Measurements from ENCODE around the gene PEMT.

The PEMT gene

DNA sequence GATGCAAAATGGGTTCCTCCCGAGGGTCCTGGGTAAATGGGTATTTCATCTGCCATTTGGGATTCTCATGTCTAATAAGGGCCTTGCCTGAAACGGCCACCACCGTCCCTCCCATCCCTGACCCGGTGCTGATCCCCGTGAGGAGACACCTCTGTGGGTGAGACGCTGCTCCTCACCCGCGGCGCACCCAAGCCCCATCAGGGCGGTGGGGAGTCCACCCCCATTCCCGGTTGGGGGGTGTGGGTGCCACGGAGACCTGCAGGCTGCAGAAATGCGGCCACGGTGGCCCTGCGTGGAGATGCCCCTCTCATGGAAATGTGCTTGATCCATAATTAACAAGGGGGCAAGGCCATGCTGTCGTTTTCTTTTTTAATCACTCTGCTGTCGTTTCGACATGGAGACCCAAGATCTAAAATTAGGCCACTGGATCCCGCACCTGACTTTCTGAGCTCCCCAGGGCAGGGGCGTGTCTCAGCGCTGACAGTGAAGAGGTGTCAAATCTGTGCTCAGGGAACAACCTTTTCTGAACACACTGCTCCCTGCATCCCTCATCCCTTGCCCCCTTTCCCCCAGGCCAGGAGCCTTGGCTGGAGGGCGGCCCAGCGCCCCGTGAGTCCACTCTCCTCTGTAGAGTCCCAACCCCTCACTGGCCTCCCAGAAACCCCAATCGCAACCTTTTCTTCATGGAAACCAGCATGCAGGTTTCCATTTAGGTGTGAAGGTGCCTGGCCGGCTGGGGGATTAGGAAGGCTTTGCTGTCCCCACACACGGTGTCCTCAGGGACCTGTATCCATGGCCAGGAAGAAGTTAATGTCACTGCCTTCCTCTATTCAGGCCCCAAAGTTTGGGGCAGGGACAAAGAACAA lies 38.9 kb downstream of the PEMT start:
- DNase-seq: no peak

DNA sequence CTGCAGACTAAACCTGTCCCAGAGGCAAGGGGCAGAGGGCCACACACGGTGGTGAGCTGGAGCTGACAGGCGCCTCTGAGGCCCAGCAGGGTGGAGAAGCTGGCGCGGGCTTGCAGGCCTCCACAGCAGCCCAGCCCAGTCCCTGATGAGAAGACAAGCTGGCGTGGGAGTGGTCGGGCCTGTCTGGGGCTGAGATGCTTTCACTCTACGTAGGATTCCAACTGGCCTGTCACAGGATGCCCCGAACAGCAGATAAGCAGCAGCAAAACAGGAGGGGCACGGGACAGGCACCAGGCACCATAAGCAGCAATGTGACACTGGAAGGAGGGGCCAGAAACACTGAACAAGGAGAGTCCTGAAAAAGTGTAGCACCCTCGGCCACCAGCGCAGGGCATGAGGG lies 40.1 kb downstream of the PEMT start:
- peak in 1 of 2 experiments; percentile 49 for DNase-seq

DNA sequence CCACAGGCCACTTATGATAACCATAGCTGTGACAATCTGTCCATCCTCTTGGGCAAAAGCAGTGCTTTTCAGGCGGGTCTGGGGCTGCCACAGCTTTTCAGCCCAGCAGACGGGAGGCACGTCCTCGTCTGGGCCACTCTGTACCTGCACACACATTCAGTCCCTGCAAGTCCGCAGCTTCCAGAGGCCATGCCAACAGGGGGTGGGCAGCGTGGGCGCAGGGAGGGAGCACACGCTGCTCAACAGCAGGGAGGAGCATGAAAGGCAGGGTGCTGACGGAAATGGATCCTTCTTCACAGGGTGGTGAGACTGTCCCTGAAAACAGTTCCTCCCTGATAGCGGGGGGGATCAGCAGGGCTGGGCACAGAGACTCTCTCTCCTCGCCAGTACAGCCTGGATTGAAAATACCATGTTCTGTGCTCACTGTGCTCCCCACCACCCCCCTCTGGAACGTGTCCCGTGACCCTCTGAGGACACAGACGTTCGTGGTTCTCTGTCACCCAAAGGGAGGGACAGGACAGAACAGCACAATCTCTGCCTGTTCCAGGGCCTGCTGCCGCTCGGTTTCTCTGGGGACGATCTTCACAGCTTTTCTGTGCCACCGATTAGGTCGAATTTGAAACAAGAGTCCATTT lies 41.7 kb downstream of the PEMT start:
- DNase-seq: no peak

DNA sequence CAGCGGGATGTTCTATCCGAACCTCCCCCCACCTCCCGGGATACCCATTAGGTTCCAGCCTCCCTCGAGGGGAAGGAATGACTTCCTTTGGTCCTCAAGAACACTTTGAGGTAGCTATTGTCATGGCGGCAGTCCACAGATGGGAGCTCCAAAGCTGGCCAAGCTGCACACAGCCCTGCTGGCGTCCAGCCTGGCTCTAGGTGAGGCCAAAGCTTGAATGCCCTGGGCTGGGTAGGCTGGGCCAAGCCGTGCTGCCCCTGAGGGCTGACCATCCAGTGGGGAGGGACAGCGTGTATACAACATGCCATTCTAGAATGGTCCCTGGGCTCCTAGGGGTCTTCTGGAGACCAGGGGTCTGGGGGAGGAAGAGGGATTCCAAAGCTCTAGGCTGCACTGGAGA lies 43.5 kb downstream of the PEMT start:
- DNase-seq: no peak

DNA sequence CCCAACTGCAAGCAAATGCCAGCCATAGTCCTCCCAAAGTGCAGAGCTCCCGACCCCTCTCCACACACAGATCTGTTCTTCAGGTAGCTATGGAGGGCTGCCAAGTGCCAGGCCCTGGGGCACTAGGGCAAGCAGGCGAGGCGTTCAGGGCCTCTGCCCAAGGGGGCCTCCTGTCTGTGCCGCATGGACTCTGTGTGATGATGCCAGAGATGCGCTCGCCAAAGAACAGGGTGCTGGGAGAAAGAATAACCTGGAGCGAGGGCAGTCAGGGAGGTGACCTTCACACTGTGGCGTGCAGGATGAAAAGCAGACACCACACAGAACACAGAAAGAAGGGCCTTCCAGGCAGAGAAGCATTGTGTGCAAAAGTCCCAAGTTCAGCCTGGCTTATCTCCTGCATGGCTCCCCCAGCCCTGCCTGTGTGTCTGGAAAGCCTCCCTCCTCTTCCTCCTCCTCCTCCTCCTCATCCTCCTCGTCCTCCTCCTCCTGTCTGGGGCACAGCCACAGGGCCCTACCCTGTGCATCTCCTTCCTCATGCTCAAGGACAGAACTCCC lies 44.2 kb downstream of the PEMT start:
- DNase-seq: no peak

DNA sequence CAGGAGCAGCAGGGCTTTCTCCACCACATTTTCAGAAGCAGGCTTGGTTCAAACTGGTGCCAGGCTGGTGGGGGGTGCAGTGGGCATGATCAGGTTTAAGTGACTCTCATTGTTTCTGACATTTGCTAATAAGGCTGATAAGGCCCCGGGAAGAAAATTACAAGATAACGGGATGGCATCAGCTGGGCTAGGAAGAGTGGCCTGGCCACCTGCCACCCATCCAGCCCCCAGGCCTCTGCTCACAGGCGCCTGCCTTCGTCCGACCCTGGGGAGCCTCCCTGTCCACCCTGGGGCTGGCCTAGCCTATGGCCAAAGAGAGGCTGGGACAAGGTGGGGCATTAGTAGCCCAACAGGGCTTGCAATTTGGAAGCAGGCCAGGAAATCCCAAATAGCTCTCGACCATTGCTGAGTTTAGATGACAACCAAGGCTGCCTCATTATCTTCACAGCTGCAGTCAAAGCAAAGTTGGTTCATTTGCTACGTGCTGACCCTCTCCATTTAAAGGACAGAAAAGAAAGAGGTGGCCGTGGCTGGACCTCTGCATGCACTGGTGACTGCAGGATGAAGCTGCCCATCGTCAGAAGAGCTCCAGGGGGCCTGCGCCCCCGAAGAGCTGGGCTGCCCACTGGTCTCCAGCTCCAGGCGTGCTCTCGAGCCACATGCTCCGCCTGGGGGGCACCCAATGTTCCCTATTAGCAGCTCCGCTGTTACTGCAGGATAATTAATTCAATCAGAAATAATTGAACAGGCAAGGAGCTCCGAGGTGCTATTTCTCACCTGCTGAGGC lies 44.9 kb downstream of the PEMT start:
- no peak for DNase-seq

GRCh38 chr17:17545984-17546383 lies 45.5 kb downstream of the PEMT start:
- DNase-seq: no peak

- DNase-seq: no peak
Measured at GRCh38 chr17:17545031-17545820, 46.3 kb downstream of the PEMT start.

DNA sequence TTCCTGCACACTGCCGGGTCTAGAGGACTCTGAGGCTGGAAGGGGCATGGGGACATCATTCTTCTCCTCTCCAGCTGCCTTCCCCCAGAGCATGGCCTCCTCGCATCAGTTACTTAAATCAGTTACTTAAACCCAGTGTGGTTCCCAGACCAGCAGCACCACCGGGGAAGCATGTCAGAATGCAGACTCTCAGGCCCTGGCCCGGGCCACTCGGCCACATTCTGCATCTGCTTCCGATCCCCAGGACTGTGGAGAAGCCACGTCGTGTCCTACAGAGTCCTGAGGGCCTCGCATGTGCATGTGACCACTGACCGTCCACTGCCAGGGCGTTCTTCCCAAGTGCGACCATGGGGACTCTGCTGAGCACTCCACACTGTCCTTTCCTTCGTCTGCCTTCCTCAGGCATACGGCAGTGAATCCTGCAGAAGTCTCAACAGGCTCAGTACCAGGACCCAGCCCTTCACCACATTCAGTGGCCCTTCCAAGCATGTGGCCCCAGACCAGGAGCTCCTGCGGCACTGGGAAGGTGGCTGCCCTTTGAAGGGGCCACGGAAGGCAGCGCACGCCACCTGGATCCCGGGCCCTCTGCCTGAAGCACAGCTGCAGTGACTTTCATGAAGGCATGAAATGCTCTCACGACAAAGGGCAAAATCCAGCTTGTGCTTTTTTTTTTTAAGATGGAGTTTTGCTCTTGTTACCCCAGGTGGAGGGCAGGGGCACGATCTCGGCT lies 48.4 kb downstream of the PEMT start:
- no peak for DNase-seq

DNA sequence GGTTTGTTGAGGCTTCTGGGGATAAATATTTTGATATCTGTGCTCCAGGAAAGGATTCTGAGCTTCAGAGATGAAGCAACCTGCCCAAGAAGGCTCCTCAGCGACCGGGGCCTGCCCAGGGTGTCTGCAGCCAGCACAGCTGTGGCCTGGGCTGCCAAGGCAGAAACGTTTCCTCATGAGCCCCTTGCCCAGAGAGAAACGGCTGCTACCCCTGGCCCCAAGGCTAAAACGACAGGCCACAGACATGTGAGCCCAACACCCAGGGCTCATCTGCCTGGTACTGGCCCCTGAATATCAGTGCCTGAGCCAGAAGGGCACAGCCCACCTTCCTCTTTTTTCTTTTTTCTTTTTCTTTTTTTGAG lies 49.9 kb downstream of the PEMT start:
- DNase-seq: no peak

DNA sequence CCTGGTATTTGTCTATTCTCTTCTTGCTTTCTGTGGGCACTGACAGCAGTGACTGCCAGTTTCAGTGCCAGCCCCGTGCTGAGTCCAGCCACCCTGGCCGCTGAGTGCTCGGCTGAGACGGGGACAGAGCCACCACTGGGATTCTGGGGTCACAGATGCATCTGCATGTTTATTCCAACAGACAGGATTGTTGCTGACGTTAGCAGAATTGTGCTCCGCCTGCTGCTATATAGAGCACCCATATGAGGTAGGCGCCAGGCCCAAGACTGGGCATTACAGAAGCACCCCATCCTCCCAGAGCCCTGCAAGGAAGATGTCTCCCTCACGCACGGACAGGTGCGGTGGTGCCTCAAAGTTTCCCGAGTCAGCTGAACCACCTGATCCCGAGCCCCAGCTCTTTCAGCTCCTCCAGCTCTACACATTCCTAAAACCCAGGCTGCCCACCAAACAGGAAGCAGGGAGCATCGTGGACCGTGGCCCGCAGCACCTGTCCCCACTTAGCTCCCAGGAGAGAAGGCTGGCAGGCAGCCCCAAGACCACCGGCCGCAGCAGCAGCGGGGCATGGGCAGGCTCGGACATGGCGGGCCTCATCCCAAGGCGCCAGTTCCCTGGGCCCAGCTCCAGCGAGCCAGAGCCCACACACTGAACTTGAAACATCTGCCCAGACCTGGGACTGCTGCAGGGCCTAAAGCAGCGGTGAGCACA lies 50.4 kb downstream of the PEMT start:
- DNase-seq: no peak

DNA sequence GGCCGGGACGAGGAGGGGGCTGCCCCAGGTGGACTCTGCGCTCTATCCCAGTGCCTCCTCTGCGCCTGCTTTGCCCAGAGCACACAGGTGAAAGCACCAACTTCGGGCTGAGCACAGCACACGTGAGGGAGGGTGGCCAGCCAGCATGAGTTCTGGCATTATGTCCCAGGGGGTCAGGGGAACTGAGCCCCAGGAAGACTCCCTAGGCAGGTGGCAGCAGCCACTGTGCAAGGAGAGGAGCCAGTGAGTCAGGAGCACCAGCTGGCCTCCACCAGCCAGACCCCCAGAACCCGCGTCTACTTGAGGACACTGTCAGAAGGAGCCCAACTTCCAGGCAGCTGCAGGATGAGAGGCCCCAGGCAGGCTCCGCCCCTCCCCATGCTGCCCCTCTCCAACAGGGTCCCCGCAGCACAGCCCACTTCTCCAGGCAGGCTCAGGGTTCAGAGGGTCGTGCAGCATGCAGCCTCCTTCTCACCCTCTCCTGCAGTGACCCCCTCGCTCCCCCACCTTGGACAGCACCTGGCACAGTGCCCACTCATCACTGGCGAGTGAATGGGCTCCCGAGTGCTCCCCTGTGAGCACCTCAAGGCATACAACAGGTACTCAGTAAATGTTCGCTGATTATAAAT lies 51.1 kb downstream of the PEMT start:
- DNase-seq: peak in 1 of 2 experiments; percentile 13

GRCh38 chr17:17539591-17539990 lies 51.9 kb downstream of the PEMT start:
- no peak for DNase-seq

GRCh38 chr17:17538417-17539391 lies 52.8 kb downstream of the PEMT start:
- DNase-seq: peak; percentile 86 to 91

GRCh38 chr17:17537311-17538099 lies 54.0 kb downstream of the PEMT start:
- no peak for DNase-seq

DNA sequence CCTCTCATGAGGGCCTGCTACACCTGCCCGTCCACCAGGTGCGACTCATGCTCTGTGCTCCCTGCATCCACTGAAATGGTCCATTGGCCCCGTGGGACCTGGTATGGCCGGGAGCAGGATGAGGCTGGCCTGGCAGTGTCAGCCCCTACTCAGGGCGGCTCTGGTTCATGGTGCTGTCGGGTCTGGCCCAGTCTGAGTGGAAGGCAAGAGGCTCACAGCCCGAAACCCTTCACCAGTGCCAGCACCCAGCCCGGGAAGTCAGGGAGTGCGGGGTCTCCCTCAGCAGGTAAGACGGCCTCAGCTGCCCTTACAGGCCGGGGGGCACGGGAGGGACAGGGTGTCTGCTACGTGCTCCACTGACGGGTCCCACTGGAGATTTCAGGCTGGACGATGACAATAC lies 54.8 kb downstream of the PEMT start:
- peak in 1 of 2 experiments; percentile 21 for DNase-seq

- no peak for DNase-seq
Measured at GRCh38 chr17:17535957-17536356, 55.6 kb downstream of the PEMT start.

GRCh38 chr17:17533901-17534441 lies 57.5 kb downstream of the PEMT start:
- no peak for DNase-seq

All from NCI-H526 (cell line).